Heart right ventricle (tissue), 16 donors: ENCODE data around the gene LRRC71. TPM values are rescaled to one million over a fixed set of nuclear protein-coding genes. Genes with fewer than 3 reads are reported as not detected.

Source experiments
- ATAC-seq, 8 donors: fragments of 200-7000 bp; cut with Tn5 transposase; one replicate each; pipeline ENCODE4 v1.9.1; 2020; ENCODE audit warnings: mild to moderate bottlenecking in 8 of 8, moderate library complexity in 8 of 8, moderate number of reproducible peaks in 1 of 8
- DNase-seq, 2 donors: peaks; one replicate each; pipeline ENCODE4 v3.0.0-alpha.2; 2020
- H3K27ac ChIP-seq, 10 donors: fragments of 200-600 bp; sonication (generic) in 2 of 10; one replicate each; pipeline versions ENCODE4 v1.5.0 to v1.8.0; 2020 to 2022; ENCODE audit warnings: mild to moderate bottlenecking in 3 of 10
- H3K27me3 ChIP-seq, 7 donors: fragments of 200-600 bp; one replicate each; pipeline ENCODE4 v1.8.0; 2021 to 2022; ENCODE audit warnings: mild to moderate bottlenecking in 2 of 7
- H3K36me3 ChIP-seq, 9 donors: fragments of 200-600 bp; sonication (generic) in 1 of 9; one replicate each; pipeline versions ENCODE4 v1.5.0 to v1.8.0; 2020 to 2022; ENCODE audit warnings: mild to moderate bottlenecking in 2 of 9
- H3K4me1 ChIP-seq, 9 donors: fragments of 200-600 bp; sonication (generic) in 1 of 9; one replicate each; pipeline versions ENCODE4 v1.5.0 to v1.8.0; 2020 to 2022; ENCODE audit warnings: mild to moderate bottlenecking in 4 of 9
- H3K4me3 ChIP-seq, 10 donors: fragments of 200-600 bp; sonication (generic) in 2 of 10; one replicate each; pipeline versions ENCODE4 v1.5.0 to v1.8.0; 2020 to 2022; ENCODE audit warnings: mild to moderate bottlenecking in 7 of 10, moderate library complexity in 2 of 10
- H3K9me3 ChIP-seq, 11 donors: fragments of 200-600 bp in 10 of 11; sonication (generic) in 2 of 11; one replicate each; pipeline versions ENCODE4 v1.5.0 to v1.8.0; 2013 to 2022; ENCODE audit warnings: mild to moderate bottlenecking in 2 of 11, control low read depth in 1 of 11, moderate library complexity in 1 of 11
- WGBS, 2 donors: extraction: QIAGEN DNeasy Blood & Tissue Kit; methylation state at CpG; one replicate each; pipeline ENCODE4 v1.1.7; 2013; ENCODE audit warnings: inconsistent platforms in 1 of 2; 5-methylcytosine and 5-hydroxymethylcytosine counted together
- intact Hi-C, 10 donors: fragments of 100-400 bp; cut with DNase I; formaldehyde crosslinking; loops; one replicate each; pipeline versions ENCODE4 v1.11.1 to v1.14.2; 2022
- polyA plus RNA-seq, 2 donors: library from polyadenylated mRNA; stranded (reverse); fragments of 200-250 nt; gene quantifications; one replicate each; pipeline ENCODE4 v1.2.3, GENCODE V29; 2013
- total RNA-seq, 10 donors: library from RNA; stranded (reverse); fragmentation: NEBNext Ultra II Directional in 3 of 10; extraction: Animal tissue kit (Norgen Biotek cat#: 25700) in 3 of 10; gene quantifications; one replicate each; pipeline versions ENCODE4 v1.2.1 to v1.2.4, GENCODE V29; 2021 to 2023
- TF ChIP-seq, protein P1 (sequence below), 9 donors: fragments of 200-600 bp; sonication (generic) in 2 of 9; IDR thresholded peaks; one replicate each; pipeline versions ENCODE4 v1.5.0 to v1.8.0; 2021 to 2022; ENCODE audit warnings: antibody characterized with exemption in 9 of 9, mild to moderate bottlenecking in 5 of 9, moderate library complexity in 1 of 9
- donor health status: Arrhythmogenic right ventricular cardiomyopathy.
- donor health status: ischemic (EF 13 %, LVEDD 7.1; RV severe dilation, severe dysfunction).
- donor health status: healthy with polysubstance abuse.
- donor health status: DM: no; HTN: yes; CAD: no.
- donor health status: DM: no; HTN: no; CAD: no.
- donor health status: ischemic (EF 25% LVEDD 6.9; RV normal size, moderate dysfunction).
- donor health status: ischemic (EF 25% LVEDD 5.7; RV mildly dilated, moderate dysfunction).
- donor health status: healthy.
- donor health status: DM: yes; HTN: yes; CAD: no.
- donor health status: Ischemic cardiomyopathy.
- donor health status: ischemic (EF 35%, LVEDD 5.7; RV mildly dilated, moderate dysfunction).
- donor health status: nonischemic (EF 11% LVEDD 7.7; RV severe dilation, severe dysfunction).
- donor health status: DM: yes; HTN: yes; CAD: no.
- donor health status: PGD.
- donor health status: ischemic (EF 29% LVEDD 5.4; RV normal size, mild dysfunction).
- donor health status: nonischemic (EF 23%, LVEDD 6.1; RV moderate dilation, normal function).

The LRRC71 gene
- total and polyA plus RNA-seq, 12 donors, result 0.06 to 0.51 (median 0.35) TPM; not detected in 7

DNA sequence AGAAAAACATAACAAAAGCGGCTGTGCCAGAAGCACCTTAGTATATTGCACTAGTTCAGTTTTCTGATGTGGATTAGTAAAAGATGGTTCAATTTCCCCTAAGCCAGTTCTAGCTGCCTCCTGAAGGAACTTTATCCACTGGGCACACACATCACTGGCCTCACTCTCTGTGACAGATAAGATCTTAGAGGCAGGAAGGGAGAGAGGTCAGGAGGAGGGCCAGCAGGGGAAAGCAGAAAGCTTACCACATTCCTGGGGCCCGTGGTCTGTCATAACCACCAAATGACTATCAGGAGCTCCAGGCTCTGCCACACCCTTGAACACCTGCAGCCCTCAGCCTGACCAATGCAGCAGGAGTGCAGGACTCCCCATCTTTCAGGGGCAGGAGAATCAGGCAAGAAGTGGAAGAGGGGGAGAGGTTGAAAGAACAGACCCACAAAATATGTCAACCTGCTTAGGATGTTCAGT, 37.8 kb downstream of the LRRC71 start:
- Histone ChIP-seq H3K9me3 (no peaks in the 10 kb centered on the region), H3K4me3 (no peak overlapping the region), H3K27ac (no peak overlapping the region), H3K27me3 (no peaks in the 10 kb centered on the region), H3K4me1 (peaks cover 0 to 9% (median 0%) of the 10 kb centered on the region in 9 donors), H3K36me3 (peaks cover 0 to 99% (median 58%) of the 10 kb centered on the region in 9 donors)
- DNase-seq, result no peak
- 63 to 64% methylated on average over 2 of the region's 2 CpGs for WGBS, 2 donors
- TF ChIP-seq, protein P1, sequence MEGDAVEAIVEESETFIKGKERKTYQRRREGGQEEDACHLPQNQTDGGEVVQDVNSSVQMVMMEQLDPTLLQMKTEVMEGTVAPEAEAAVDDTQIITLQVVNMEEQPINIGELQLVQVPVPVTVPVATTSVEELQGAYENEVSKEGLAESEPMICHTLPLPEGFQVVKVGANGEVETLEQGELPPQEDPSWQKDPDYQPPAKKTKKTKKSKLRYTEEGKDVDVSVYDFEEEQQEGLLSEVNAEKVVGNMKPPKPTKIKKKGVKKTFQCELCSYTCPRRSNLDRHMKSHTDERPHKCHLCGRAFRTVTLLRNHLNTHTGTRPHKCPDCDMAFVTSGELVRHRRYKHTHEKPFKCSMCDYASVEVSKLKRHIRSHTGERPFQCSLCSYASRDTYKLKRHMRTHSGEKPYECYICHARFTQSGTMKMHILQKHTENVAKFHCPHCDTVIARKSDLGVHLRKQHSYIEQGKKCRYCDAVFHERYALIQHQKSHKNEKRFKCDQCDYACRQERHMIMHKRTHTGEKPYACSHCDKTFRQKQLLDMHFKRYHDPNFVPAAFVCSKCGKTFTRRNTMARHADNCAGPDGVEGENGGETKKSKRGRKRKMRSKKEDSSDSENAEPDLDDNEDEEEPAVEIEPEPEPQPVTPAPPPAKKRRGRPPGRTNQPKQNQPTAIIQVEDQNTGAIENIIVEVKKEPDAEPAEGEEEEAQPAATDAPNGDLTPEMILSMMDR (IDR thresholded peaks at IDR 0.05), result no peak
- no peak for ATAC-seq
- intact Hi-C loops, result no loop called here

DNA sequence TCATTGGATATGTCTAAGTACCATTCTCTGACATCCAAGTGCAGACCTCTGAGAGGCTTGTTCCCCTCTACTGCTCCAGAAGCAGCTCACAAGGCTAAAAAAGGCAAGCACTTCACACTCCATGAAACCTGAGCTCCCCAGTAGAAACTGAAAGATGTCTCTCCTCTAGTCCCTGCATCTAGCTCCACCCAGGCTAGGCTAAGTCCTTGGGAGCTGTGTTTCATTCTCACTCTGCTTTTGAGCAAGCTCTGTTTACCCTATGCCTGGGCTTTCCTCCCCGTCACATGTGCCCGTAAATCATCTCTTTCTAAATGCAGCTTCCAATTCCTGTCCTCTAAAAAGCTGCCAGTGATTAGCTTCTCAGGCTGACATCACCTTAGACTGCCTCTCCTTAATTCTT, 39.0 kb downstream of the LRRC71 start:
- Histone ChIP-seq H3K27me3 (no peaks in the 10 kb centered on the region), H3K36me3 (peaks cover 0 to 100% (median 58%) of the 10 kb centered on the region in 9 donors), H3K4me1 (peaks cover 0 to 17% (median 0%) of the 10 kb centered on the region in 9 donors), H3K27ac (no peak overlapping the region), H3K9me3 (no peaks in the 10 kb centered on the region), H3K4me3 (no peak overlapping the region)
- ATAC-seq, result no peak
- intact Hi-C loops, result no loop called here
- 86 to 88% methylated on average over 2 of the region's 2 CpGs for WGBS, 2 donors
- DNase-seq, result no peak
- TF ChIP-seq, protein P1 (IDR thresholded peaks at IDR 0.05), result no peak

DNA sequence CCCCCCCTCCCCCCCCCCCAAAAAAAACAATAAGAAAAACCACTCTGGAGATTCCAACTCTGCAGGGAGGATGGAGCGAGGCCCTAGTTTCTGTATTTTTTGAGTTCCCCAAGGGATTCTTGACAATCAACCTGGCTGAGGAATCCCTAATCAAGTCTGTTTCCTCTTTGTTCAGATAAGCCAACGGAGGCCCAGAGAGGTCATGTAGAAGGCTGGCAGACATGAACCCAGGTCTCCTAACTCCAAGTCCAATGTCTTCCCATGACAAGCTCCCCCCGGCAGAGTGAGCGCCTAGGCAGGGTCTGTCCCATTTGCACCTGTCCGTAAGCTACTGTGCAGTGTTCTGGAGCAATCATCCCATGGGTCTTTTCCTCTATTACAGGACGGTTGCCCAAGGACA, 39.5 kb downstream of the LRRC71 start:
- Histone ChIP-seq H3K27me3 (no peaks in the 10 kb centered on the region), H3K4me1 (peaks cover 0 to 17% (median 0%) of the 10 kb centered on the region in 9 donors), H3K9me3 (no peaks in the 10 kb centered on the region), H3K27ac (no peak overlapping the region), H3K4me3 (no peak overlapping the region), H3K36me3 (peaks cover 0 to 99% (median 58%) of the 10 kb centered on the region in 9 donors)
- ATAC-seq (no peak), DNase-seq (no peak)
- WGBS, 2 donors, result 84 to 89% methylated on average over 6 of the region's 6 CpGs
- intact Hi-C loops, result no loop called here
- TF ChIP-seq, protein P1 (IDR thresholded peaks at IDR 0.05), result no peak

DNA sequence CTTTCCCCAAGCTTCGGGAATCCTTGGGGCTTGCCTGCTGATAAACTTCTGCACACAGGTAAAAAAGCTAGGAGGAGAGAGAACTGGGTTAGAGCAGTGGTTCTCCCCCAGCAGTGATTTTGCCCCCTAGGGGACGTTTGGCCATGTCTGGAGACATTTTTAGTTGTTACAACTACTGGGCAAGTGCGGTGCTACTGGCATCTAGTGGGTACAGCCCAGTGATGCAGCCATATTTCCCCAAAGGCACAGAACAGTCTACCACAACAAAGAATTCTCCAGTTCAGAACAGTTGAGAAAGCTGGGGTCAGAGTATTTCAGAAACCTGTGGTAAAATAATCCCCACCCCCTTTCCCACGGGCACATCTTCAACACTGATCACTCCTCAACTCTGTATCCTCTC, 41.3 kb downstream of the LRRC71 start:
- no peaks in the 10 kb centered on the region for H3K27me3 ChIP-seq
- no peak for DNase-seq
- TF ChIP-seq, protein P1 (IDR thresholded peaks at IDR 0.05), result peak in 1 of 9 donors; percentile 23
- H3K4me3 ChIP-seq, result no peak overlapping the region
- H3K36me3 ChIP-seq, result peaks cover 0 to 99% (median 44%) of the 10 kb centered on the region in 9 donors
- peaks cover 0 to 17% (median 0%) of the 10 kb centered on the region in 9 donors for H3K4me1 ChIP-seq
- WGBS, 2 donors, result 65 to 76% methylated on average over 4 of the region's 4 CpGs
- H3K9me3 ChIP-seq, result no peaks in the 10 kb centered on the region
- intact Hi-C loops, result no loop called here
- H3K27ac ChIP-seq, result no peak overlapping the region
- ATAC-seq, result no peak
